ENCODE measurements around the gene SLC49A3. TPM values are rescaled to one million over a fixed set of nuclear protein-coding genes. Genes with fewer than 3 reads are reported as not detected.

Gene SLC49A3
- total and polyA plus RNA-seq, 2 experiments from 2014 or later, result 12.2 to 12.8 TPM

DNA sequence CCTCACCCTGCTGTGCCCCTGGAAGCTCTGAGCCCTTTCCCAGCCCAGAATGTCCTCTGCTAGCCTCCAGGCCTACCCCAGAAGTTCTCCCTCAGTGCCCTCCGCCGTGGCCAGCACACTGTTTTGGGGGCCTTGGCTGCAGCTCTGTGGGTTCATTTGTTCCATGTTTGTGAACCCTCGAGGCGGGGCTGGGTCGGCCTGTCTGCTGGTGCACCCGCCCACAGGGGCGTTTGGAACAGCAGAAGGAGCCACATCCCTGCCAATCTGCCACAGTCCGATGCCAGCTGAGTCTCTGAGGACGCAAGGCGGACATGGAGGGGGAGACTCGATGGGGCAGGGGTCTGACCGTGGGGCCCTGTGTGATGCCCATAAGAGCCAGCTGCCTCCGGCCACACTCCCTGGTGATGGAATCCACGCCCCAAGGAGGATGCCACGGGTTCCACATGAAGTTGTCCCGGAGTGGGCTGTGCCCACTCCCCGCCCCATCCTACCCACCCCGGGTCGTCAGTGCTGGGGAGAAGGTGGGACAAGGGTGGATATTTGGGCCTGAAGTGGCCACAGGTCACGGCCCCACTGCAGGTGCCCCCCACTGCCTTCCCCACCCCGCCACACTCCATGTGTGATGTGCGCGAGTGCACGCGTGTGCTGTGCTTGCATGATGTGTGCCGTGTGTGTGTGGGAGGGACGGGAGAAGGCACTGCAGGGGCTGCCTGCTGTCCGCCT, 22.0 kb downstream of the SLC49A3 start:
- 94% methylated on average over 19 of the region's 28 CpGs for WGBS (ENCODE audit: low lambda C conversion rate, missing lambda C conversion rate)
- Histone ChIP-seq H2AFZ (no peak overlapping the region), H3K27me3 (no peaks in the 10 kb centered on the region), H3K9me2 (replicated peaks; ENCODE audit: insufficient read depth) (no peaks in the 10 kb centered on the region), H3K4me2 (no peak overlapping the region), H3K27ac (no peak overlapping the region), H3K4me3 (no peak overlapping the region), H3K9me3 (ENCODE audit: low read depth) (no peaks in the 10 kb centered on the region), H3K36me3 (replicated peaks; ENCODE audit: insufficient read depth, low read depth) (no peaks in the 10 kb centered on the region), H3K4me1 (ENCODE audit: insufficient read depth) (peaks cover 12% of the 10 kb centered on the region), H3K79me2 (peaks cover 2% of the 10 kb centered on the region), H4K20me1 (ENCODE audit: insufficient read depth, poor library complexity, severe bottlenecking) (no peaks in the 10 kb centered on the region)
- DNase-seq (ENCODE audit: low spot score), result no peak
- no peak for TF ChIP-seq EZH2 (IDR thresholded peaks at IDR 0.05; ENCODE audit: borderline replicate concordance)
- no peak for TF ChIP-seq CTCF (IDR thresholded peaks at IDR 0.05; ENCODE audit: poor library complexity)
- no peak for TF ChIP-seq EZH2phosphoT487 (IDR thresholded peaks at IDR 0.05; ENCODE audit: low read depth, severe bottlenecking, unreplicated experiment)

DNA sequence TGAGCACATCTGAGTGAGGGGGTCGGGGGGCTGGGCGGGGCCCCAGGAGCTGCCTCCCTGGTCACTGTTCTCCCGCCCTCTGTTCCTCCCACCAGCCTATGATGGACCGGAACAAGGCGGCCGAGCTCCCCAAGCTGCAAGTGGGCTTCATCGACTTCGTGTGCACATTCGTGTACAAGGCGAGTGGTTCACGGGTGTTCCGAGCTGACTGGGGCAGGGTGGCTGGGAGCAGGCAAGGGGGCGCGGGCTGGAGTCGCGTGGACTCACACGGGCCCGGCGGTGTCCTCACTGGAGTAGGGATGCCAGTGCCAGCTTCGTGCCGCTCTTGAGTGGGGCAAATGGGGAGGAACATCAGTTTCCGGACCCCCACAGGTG, 22.5 kb downstream of the SLC49A3 start:
- DNase-seq (ENCODE audit: low spot score), result no peak
- no peak for TF ChIP-seq EZH2phosphoT487 (IDR thresholded peaks at IDR 0.05; ENCODE audit: low read depth, severe bottlenecking, unreplicated experiment)
- no peak for TF ChIP-seq EZH2 (IDR thresholded peaks at IDR 0.05; ENCODE audit: borderline replicate concordance)
- TF ChIP-seq CTCF (IDR thresholded peaks at IDR 0.05; ENCODE audit: poor library complexity), result no peak
- WGBS (ENCODE audit: low lambda C conversion rate, missing lambda C conversion rate), result 82% methylated on average over 12 of the region's 22 CpGs
- Histone ChIP-seq H3K27ac (no peak overlapping the region), H2AFZ (no peak overlapping the region), H4K20me1 (ENCODE audit: insufficient read depth, poor library complexity, severe bottlenecking) (no peaks in the 10 kb centered on the region), H3K79me2 (peaks cover 2% of the 10 kb centered on the region), H3K4me3 (no peak overlapping the region), H3K4me1 (ENCODE audit: insufficient read depth) (peaks cover 12% of the 10 kb centered on the region), H3K4me2 (no peak overlapping the region), H3K9me2 (replicated peaks; ENCODE audit: insufficient read depth) (no peaks in the 10 kb centered on the region), H3K9me3 (ENCODE audit: low read depth) (no peaks in the 10 kb centered on the region), H3K27me3 (no peaks in the 10 kb centered on the region), H3K36me3 (replicated peaks; ENCODE audit: insufficient read depth, low read depth) (no peaks in the 10 kb centered on the region)

- no peak overlapping the region for H3K27ac ChIP-seq
- peaks cover 2% of the 10 kb centered on the region for H3K79me2 ChIP-seq
- H2AFZ ChIP-seq, result no peak overlapping the region
- H3K4me1 ChIP-seq (ENCODE audit: insufficient read depth), result peaks cover 12% of the 10 kb centered on the region
- H3K9me2 ChIP-seq (replicated peaks; ENCODE audit: insufficient read depth), result no peaks in the 10 kb centered on the region
- H3K9me3 ChIP-seq (ENCODE audit: low read depth), result no peaks in the 10 kb centered on the region
- no peaks in the 10 kb centered on the region for H3K36me3 ChIP-seq (replicated peaks; ENCODE audit: insufficient read depth, low read depth)
- H3K27me3 ChIP-seq, result no peaks in the 10 kb centered on the region
- DNase-seq (ENCODE audit: low spot score), result no peak
- no peaks in the 10 kb centered on the region for H4K20me1 ChIP-seq (ENCODE audit: insufficient read depth, poor library complexity, severe bottlenecking)
- TF ChIP-seq EZH2 (IDR thresholded peaks at IDR 0.05; ENCODE audit: borderline replicate concordance) (no peak), CTCF (IDR thresholded peaks at IDR 0.05; ENCODE audit: poor library complexity) (no peak), EZH2phosphoT487 (IDR thresholded peaks at IDR 0.05; ENCODE audit: low read depth, severe bottlenecking, unreplicated experiment) (no peak)
- no peak overlapping the region for H3K4me3 ChIP-seq
- 83% methylated on average over 18 of the region's 22 CpGs for WGBS (ENCODE audit: low lambda C conversion rate, missing lambda C conversion rate)
- H3K4me2 ChIP-seq, result no peak overlapping the region
Measured at GRCh38 chr4:665751-666435, 23.1 kb downstream of the SLC49A3 start.
